Liver (tissue), 9 donors: Measurements from ENCODE around the gene UNC93A. TPM values are rescaled to one million over a fixed set of nuclear protein-coding genes. Genes with fewer than 3 reads are reported as not detected.

Experiments
- DNase-seq: peaks from one replicate; pipeline ENCODE4 v3.0.0-alpha.2; 2017; ENCODE audit warnings: low spot score
- H3K27ac ChIP-seq, 2 donors: one replicate each; pipeline ENCODE4 v1.7.0; 2013; ENCODE audit warnings: inconsistent platforms in 2 of 2, low read length in 2 of 2, control low read depth in 1 of 2, low read depth in 1 of 2, mild to moderate bottlenecking in 1 of 2
- H3K27me3 ChIP-seq, 4 donors: one replicate each; pipeline versions ENCODE4 v1.6.1 to v1.7.0; 2013; ENCODE audit warnings: low read length in 3 of 4, inconsistent platforms in 1 of 4, mild to moderate bottlenecking in 1 of 4, moderate library complexity in 1 of 4; ENCODE audit not compliant: control insufficient read depth in 4 of 4, insufficient read depth in 4 of 4
- H3K36me3 ChIP-seq, 4 donors: one replicate each; pipeline versions ENCODE4 v1.6.1 to v1.7.0; 2013; ENCODE audit warnings: low read length in 3 of 4, mild to moderate bottlenecking in 3 of 4, low read depth in 1 of 4, moderate library complexity in 1 of 4; ENCODE audit not compliant: control insufficient read depth in 4 of 4, insufficient read depth in 3 of 4
- H3K4me1 ChIP-seq, 4 donors: one replicate each; pipeline versions ENCODE4 v1.6.1 to v1.7.0; 2013; ENCODE audit warnings: low read length in 3 of 4, mild to moderate bottlenecking in 3 of 4, moderate library complexity in 1 of 4; ENCODE audit not compliant: control insufficient read depth in 4 of 4, insufficient read depth in 4 of 4
- H3K4me3 ChIP-seq, 3 donors: one replicate each; pipeline versions ENCODE4 v1.6.1 to v1.7.0; 2013; ENCODE audit warnings: low read length in 3 of 3, control low read depth in 1 of 3, low read depth in 1 of 3, mild to moderate bottlenecking in 1 of 3
- H3K9ac ChIP-seq, 2 donors: one replicate each; pipeline ENCODE4 v1.7.0; 2013; ENCODE audit warnings: low read length in 2 of 2, mild to moderate bottlenecking in 2 of 2, moderate library complexity in 2 of 2, control low read depth in 1 of 2, low read depth in 1 of 2
- H3K9me3 ChIP-seq, 4 donors: one replicate each; pipeline versions ENCODE4 v1.6.1 to v1.7.0; 2013; ENCODE audit warnings: low read length in 3 of 4; ENCODE audit not compliant: control insufficient read depth in 4 of 4
- EGR1 ChIP-seq, 2 donors: IDR thresholded peaks; 2 replicates each; pipeline ENCODE4 v1.6.1; 2016 to 2018; ENCODE audit warnings: antibody characterized with exemption in 2 of 2, low read depth in 2 of 2
- FOXA1 ChIP-seq: IDR thresholded peaks from 2 replicates; pipeline ENCODE4 v1.6.1; 2016; ENCODE audit warnings: antibody characterized with exemption
- FOXA2 ChIP-seq: IDR thresholded peaks from 2 replicates; pipeline ENCODE4 v1.6.1; 2016; ENCODE audit warnings: antibody characterized with exemption
- GABPA ChIP-seq, 2 donors: IDR thresholded peaks in 1 of 2; conservative IDR thresholded peaks in 1 of 2; 2 replicates each; pipeline ENCODE4 v1.6.1; 2016; ENCODE audit warnings: antibody characterized with exemption in 2 of 2, mild to moderate bottlenecking in 1 of 2, moderate library complexity in 1 of 2
- HNF4A ChIP-seq, 2 donors: conservative IDR thresholded peaks; 2 replicates each; pipeline ENCODE4 v1.6.1; 2016; ENCODE audit warnings: antibody characterized with exemption in 2 of 2, mild to moderate bottlenecking in 2 of 2
- JUND ChIP-seq, 2 donors: IDR thresholded peaks; 2 replicates each; pipeline ENCODE4 v1.6.1; 2016; ENCODE audit warnings: antibody characterized with exemption in 2 of 2
- NR2F2 ChIP-seq: IDR thresholded peaks from 2 replicates; pipeline ENCODE4 v1.6.1; 2016; ENCODE audit warnings: antibody characterized with exemption
- RAD21 ChIP-seq, 2 donors: IDR thresholded peaks; 2 replicates each; pipeline ENCODE4 v1.6.1; 2016; ENCODE audit warnings: antibody characterized with exemption in 2 of 2, mild to moderate bottlenecking in 2 of 2
- RXRA ChIP-seq, 2 donors: IDR thresholded peaks; 2 replicates each; pipeline ENCODE4 v1.6.1; 2017 to 2018; ENCODE audit warnings: antibody characterized with exemption in 2 of 2, mild to moderate bottlenecking in 1 of 2
- SP1 ChIP-seq: IDR thresholded peaks from 2 replicates; pipeline ENCODE4 v1.6.1; 2018; ENCODE audit warnings: antibody characterized with exemption, mild to moderate bottlenecking
- TAF1 ChIP-seq: conservative IDR thresholded peaks from 2 replicates; pipeline ENCODE4 v1.6.1; 2016; ENCODE audit warnings: antibody characterized with exemption, mild to moderate bottlenecking
- YY1 ChIP-seq: IDR thresholded peaks from 2 replicates; pipeline ENCODE4 v1.6.1; 2016; ENCODE audit warnings: antibody characterized with exemption, mild to moderate bottlenecking
- WGBS: extraction: QIAGEN DNeasy Blood & Tissue Kit; methylation state at CpG from one replicate; pipeline ENCODE4 v1.1.7; 2013; 5-methylcytosine and 5-hydroxymethylcytosine counted together
- polyA plus RNA-seq, 2 donors: library from polyadenylated mRNA; stranded (reverse) in 1 of 2; unstranded in 1 of 2; fragments of 200-250 nt in 1 of 2; fragments of >200 nt in 1 of 2; fragmentation: Nextera tagmentation in 1 of 2; extraction: Ambion mirVana in 1 of 2; gene quantifications; one replicate each; pipeline versions ENCODE4 v1.2.1 to v1.2.3, GENCODE V29; 2013 to 2015
- total RNA-seq, 2 donors: library from RNA; depleted of rRNA; stranded (reverse); fragments of >200 nt; gene quantifications; one replicate each; pipeline ENCODE4 v1.2.3, GENCODE V29; 2014
- TF ChIP-seq, protein P1 (sequence below): IDR thresholded peaks from 2 replicates; pipeline ENCODE4 v1.6.1; 2016; ENCODE audit warnings: antibody characterized with exemption
- TF ChIP-seq, protein P2 (sequence below): IDR thresholded peaks from 2 replicates; pipeline ENCODE4 v1.6.1; 2016; ENCODE audit warnings: antibody characterized with exemption
- TF ChIP-seq, protein P3 (sequence below): fragments of 150-350 bp; IDR thresholded peaks from 2 replicates; pipeline ENCODE4 v1.5.1; 2017; ENCODE audit warnings: improper control_type of control experiment, low read depth, low read length; ENCODE audit not compliant: missing input control
- donor health status: healthy.
- donor health status: healthy.
- donor health status: healthy.
- donor health status: healthy.
- donor health status: healthy.

UNC93A gene
- total and polyA plus RNA-seq, 4 donors = 0.79 to 14.0 (median 4.6) TPM

DNA sequence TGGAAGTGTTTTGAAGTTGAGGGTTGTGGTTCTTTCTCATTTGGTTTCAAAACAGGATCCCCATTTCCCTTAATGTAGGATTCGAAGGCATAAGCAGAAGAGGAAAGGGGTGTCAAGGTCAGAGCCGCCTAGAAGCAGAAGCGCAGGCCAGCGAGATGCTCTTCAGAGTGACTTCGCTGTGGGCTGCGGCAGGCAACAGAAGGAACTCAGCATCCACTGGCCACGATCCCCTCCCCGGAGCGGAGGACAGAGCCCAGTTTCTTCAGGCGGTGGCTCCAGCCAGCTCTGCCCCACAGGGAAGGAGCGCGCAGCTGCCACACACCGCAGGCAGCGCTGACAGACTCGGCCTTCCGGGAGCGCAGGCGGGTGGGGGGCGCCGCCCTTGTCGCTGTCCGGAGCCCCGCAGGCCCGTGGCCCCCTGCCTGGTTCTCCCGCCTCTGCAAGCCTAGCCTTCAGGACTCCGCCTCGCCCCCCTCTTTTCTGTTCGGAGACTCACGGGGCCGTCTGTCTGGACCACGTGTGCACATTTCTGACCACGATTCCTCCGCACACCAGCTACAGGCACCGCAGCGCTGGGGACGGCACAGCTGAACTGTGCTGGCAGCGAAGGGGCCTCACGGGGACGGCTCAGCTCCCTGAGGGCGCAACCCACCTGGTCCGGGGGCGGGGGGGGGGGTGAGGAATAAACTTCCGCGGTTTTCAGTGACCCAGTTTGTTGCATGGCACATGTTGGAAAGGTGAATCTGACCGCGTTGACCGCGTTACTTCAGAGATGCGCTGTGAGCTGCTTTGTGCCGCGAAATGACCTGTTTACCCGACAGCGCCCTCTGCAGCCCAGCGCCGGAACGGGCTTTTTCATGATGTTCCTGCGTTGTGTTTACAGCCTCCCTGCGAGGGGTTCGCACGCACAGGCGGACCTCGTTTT, 59.9 kb downstream of the UNC93A start:
- 9% methylated on average over 62 of the region's 62 CpGs for WGBS
- peak overlapping the region; percentile 34 to 60 (median 45) for H3K4me3 ChIP-seq
- TF ChIP-seq YY1 = peak; percentile 33
- TF ChIP-seq NR2F2 = no peak
- TF ChIP-seq, protein P1, sequence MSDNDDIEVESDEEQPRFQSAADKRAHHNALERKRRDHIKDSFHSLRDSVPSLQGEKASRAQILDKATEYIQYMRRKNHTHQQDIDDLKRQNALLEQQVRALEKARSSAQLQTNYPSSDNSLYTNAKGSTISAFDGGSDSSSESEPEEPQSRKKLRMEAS = peak; percentile 60
- no peak for TF ChIP-seq GABPA (IDR thresholded peaks at IDR 0.05 in 1 of 2, conservative IDR thresholded peaks at IDR 0.05 in 1 of 2)
- TF ChIP-seq, protein P2, sequence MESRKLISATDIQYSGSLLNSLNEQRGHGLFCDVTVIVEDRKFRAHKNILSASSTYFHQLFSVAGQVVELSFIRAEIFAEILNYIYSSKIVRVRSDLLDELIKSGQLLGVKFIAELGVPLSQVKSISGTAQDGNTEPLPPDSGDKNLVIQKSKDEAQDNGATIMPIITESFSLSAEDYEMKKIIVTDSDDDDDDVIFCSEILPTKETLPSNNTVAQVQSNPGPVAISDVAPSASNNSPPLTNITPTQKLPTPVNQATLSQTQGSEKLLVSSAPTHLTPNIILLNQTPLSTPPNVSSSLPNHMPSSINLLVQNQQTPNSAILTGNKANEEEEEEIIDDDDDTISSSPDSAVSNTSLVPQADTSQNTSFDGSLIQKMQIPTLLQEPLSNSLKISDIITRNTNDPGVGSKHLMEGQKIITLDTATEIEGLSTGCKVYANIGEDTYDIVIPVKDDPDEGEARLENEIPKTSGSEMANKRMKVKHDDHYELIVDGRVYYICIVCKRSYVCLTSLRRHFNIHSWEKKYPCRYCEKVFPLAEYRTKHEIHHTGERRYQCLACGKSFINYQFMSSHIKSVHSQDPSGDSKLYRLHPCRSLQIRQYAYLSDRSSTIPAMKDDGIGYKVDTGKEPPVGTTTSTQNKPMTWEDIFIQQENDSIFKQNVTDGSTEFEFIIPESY = no peak
- TF ChIP-seq FOXA2 = peak; percentile 11
- TF ChIP-seq JUND (IDR thresholded peaks at IDR 0.05) = no peak
- TF ChIP-seq, protein P3, sequence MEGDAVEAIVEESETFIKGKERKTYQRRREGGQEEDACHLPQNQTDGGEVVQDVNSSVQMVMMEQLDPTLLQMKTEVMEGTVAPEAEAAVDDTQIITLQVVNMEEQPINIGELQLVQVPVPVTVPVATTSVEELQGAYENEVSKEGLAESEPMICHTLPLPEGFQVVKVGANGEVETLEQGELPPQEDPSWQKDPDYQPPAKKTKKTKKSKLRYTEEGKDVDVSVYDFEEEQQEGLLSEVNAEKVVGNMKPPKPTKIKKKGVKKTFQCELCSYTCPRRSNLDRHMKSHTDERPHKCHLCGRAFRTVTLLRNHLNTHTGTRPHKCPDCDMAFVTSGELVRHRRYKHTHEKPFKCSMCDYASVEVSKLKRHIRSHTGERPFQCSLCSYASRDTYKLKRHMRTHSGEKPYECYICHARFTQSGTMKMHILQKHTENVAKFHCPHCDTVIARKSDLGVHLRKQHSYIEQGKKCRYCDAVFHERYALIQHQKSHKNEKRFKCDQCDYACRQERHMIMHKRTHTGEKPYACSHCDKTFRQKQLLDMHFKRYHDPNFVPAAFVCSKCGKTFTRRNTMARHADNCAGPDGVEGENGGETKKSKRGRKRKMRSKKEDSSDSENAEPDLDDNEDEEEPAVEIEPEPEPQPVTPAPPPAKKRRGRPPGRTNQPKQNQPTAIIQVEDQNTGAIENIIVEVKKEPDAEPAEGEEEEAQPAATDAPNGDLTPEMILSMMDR = peak; percentile 83
- TF ChIP-seq HNF4A (conservative IDR thresholded peaks at IDR 0.05) = peak; percentile 25 to 49
- TF ChIP-seq FOXA1 = peak; percentile 10
- peak; percentile 63 to 67 for TF ChIP-seq RXRA (IDR thresholded peaks at IDR 0.05)
- no peak for TF ChIP-seq TAF1
- peak; percentile 90 to 92 for TF ChIP-seq RAD21 (IDR thresholded peaks at IDR 0.05)
- TF ChIP-seq SP1 = peak; percentile 52
- peak; percentile 23 to 34 for TF ChIP-seq EGR1 (IDR thresholded peaks at IDR 0.05; ENCODE audit: low read depth in 2 of 2)
- peak overlapping the region in 1 of 2 donors; percentile 66 for H3K9ac ChIP-seq
- peaks cover 0 to 30% (median 11%) of the 10 kb centered on the region in 4 donors for H3K4me1 ChIP-seq
- H3K9me3 ChIP-seq = no peaks in the 10 kb centered on the region
- no peaks in the 10 kb centered on the region for H3K36me3 ChIP-seq
- DNase-seq = peak; percentile 85
- no peaks in the 10 kb centered on the region for H3K27me3 ChIP-seq
- peak overlapping the region; percentile 84 to 88 for H3K27ac ChIP-seq

- Histone ChIP-seq H3K4me3 (no peak overlapping the region), H3K9me3 (no peaks in the 10 kb centered on the region), H3K27ac (peak overlapping the region; percentile 84 to 88), H3K9ac (peak overlapping the region in 1 of 2 donors; percentile 66), H3K27me3 (no peaks in the 10 kb centered on the region), H3K36me3 (no peaks in the 10 kb centered on the region), H3K4me1 (peaks cover 0 to 27% (median 7%) of the 10 kb centered on the region in 4 donors)
- WGBS = 56% methylated on average over 13 of the region's 13 CpGs
- TF ChIP-seq HNF4A (conservative IDR thresholded peaks at IDR 0.05) (peak in 1 of 2 donors; percentile 0), FOXA1 (no peak)
- no peak for DNase-seq
These were observed 60.7 kb downstream of the UNC93A start for GRCh38 chr6:167351656-167352345.
